Suprapubic skin (tissue), 4 donors: ENCODE results near the gene ASRGL1. TPM values are rescaled to one million over a fixed set of nuclear protein-coding genes. Genes with fewer than 3 reads are reported as not detected.

Experiments used
- DNase-seq, 2 donors: peaks; one replicate each; pipeline ENCODE4 v3.0.0-alpha.2; 2019; ENCODE audit warnings: low spot score in 2 of 2
- H3K27ac ChIP-seq: fragments of 200-600 bp; sonication (generic); one replicate; pipeline ENCODE4 v1.5.1; 2019
- H3K27me3 ChIP-seq: fragments of 200-600 bp; sonication (generic); one replicate; pipeline ENCODE4 v1.5.1; 2019
- H3K36me3 ChIP-seq: fragments of 200-600 bp; sonication (generic); one replicate; pipeline ENCODE4 v1.5.1; 2019
- H3K4me1 ChIP-seq: fragments of 200-600 bp; sonication (generic); one replicate; pipeline ENCODE4 v1.5.1; 2019
- H3K4me3 ChIP-seq: fragments of 200-600 bp; sonication (generic); one replicate; pipeline ENCODE4 v1.5.1; 2019; ENCODE audit warnings: mild to moderate bottlenecking
- H3K9me3 ChIP-seq: fragments of 200-600 bp; sonication (generic); one replicate; pipeline ENCODE4 v1.5.1; 2019
- EP300 ChIP-seq: sonication (generic); formaldehyde crosslinking; IDR thresholded peaks from one replicate; pipeline ENCODE4 v1.6.1; 2017; ENCODE audit warnings: antibody characterized with exemption
- POLR2A ChIP-seq, 2 donors: fragments of 450-650 bp; IDR thresholded peaks; one replicate each; pipeline ENCODE4 v1.6.1; 2017; ENCODE audit warnings: antibody characterized with exemption in 2 of 2, mild to moderate bottlenecking in 2 of 2, moderate library complexity in 2 of 2
- POLR2AphosphoS5 ChIP-seq, 3 donors: sonication (generic); formaldehyde crosslinking; IDR thresholded peaks; one replicate each; pipeline ENCODE4 v1.6.1; 2017; ENCODE audit warnings: antibody characterized with exemption in 3 of 3
- WGBS: methylation state at CpG from one replicate; pipeline ENCODE4 v1.1.5; 2018; 5-methylcytosine and 5-hydroxymethylcytosine counted together
- total RNA-seq, 4 donors: library from RNA; depleted of rRNA; stranded (reverse); fragments of >200 nt; gene quantifications; one replicate each; pipeline ENCODE4 v1.1.0, GENCODE V29; 2016
- TF ChIP-seq, protein P1 (sequence below), 2 donors: fragments of 200-600 bp in 1 of 2; fragments of 450-650 bp in 1 of 2; sonication (generic) in 1 of 2; IDR thresholded peaks; one replicate each; pipeline ENCODE4 v1.5.1; 2016 to 2019; ENCODE audit warnings: antibody characterized with exemption in 2 of 2, mild to moderate bottlenecking in 1 of 2, moderate library complexity in 1 of 2

The ASRGL1 gene
- total RNA-seq, 4 donors from 2014 or later, result 2.5 to 10.5 (median 5.2) TPM

DNA sequence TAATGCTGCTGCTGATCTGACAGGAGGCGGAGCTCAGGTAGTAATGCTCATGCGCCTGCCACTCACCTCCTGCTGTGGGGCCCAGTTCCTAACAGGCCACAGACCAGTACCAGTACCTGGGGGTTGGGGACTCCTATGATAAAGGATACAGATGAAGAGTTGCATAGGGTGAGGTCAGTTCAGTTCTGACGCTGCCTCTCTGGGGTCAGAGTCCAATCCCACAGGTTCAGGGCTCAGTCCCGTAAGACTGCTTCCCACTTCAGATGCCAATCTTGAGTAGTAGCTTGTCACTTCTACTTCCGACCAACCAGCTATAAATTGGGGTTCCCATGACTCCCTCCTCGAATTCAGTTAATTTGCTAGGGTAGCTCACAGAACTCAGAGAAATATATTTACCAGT, 8.6 kb downstream of the ASRGL1 start:
- Histone ChIP-seq H3K36me3 (no peaks in the 10 kb centered on the region), H3K27ac (no peak overlapping the region), H3K27me3 (no peaks in the 10 kb centered on the region), H3K4me3 (no peak overlapping the region), H3K9me3 (no peaks in the 10 kb centered on the region), H3K4me1 (no peaks in the 10 kb centered on the region)
- 87% methylated on average over 6 of the region's 6 CpGs for WGBS
- TF ChIP-seq POLR2AphosphoS5 (IDR thresholded peaks at IDR 0.05) (no peak), EP300 (no peak), POLR2A (IDR thresholded peaks at IDR 0.05) (no peak)
- TF ChIP-seq, protein P1, sequence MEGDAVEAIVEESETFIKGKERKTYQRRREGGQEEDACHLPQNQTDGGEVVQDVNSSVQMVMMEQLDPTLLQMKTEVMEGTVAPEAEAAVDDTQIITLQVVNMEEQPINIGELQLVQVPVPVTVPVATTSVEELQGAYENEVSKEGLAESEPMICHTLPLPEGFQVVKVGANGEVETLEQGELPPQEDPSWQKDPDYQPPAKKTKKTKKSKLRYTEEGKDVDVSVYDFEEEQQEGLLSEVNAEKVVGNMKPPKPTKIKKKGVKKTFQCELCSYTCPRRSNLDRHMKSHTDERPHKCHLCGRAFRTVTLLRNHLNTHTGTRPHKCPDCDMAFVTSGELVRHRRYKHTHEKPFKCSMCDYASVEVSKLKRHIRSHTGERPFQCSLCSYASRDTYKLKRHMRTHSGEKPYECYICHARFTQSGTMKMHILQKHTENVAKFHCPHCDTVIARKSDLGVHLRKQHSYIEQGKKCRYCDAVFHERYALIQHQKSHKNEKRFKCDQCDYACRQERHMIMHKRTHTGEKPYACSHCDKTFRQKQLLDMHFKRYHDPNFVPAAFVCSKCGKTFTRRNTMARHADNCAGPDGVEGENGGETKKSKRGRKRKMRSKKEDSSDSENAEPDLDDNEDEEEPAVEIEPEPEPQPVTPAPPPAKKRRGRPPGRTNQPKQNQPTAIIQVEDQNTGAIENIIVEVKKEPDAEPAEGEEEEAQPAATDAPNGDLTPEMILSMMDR (IDR thresholded peaks at IDR 0.05), result no peak
- no peak for DNase-seq

DNA sequence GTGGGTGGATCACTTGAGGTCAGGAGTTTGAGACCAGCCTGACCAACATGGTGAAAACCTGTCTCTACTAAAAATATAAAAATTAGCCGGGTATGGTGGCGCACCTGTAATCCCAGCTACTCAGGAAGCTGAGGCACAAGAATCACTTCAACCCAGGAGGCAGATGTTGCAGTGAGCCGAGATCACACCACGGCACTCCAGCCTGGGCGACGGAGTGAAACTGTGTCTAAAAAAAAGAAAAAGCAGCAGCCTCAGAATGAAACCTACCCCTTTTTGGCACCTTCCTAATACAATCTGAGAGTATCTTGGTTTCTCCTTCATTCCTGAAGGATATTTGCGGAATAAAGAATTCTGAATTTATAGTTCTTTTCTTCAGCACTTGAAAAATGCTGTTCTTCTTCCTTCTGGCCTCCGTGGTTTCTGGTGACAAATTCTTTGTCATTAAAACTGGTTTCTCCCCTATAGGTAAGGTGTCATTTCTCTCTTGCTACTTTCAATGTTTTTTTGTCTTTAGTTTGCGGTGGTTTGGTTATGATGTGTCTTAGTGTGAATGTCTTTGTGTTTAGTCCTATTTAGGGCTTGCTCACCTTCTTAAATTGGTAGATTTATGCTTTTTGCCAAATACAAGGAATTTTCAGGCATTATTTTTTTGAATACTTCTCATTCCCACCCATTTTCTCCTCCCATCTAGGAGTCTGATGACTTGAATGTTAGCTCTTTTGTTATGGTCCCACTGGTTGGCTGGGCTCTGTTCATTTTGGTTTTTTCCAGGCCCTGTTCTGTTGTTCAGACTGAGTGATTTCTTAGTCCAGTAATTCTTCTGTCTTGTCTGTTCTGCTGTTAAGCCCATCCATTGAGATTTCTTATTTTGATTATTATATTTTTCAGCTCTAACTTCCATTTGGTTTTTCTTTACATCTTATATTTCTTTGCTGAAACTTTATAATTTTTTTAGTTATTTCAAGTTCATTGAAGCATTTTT, 15.4 kb downstream of the ASRGL1 start:
- Histone ChIP-seq H3K4me3 (no peak overlapping the region), H3K27me3 (no peaks in the 10 kb centered on the region), H3K9me3 (no peaks in the 10 kb centered on the region), H3K36me3 (no peaks in the 10 kb centered on the region), H3K27ac (no peak overlapping the region), H3K4me1 (no peaks in the 10 kb centered on the region)
- 88% methylated on average over 9 of the region's 9 CpGs for WGBS
- no peak for DNase-seq
- TF ChIP-seq POLR2A (IDR thresholded peaks at IDR 0.05), result no peak

DNA sequence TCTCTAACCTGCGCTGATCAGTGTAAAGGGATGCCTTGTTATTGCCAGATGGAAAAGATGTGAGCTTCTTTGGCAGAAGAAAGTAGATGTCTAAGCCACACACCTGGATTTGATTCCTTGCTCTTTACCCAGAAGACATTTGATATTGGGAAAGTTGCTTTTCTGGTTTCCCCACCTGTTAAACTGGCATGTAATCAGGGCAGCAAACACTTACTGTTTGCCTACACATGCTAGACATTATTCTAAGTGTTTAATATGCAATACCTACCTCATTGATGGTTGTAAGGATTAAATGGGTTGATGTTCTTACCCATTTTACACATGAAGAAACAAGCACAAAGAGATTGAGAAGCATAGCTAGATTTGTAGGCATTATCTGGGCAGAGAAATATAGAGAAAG, 16.6 kb downstream of the ASRGL1 start:
- Histone ChIP-seq H3K9me3 (no peaks in the 10 kb centered on the region), H3K4me1 (no peaks in the 10 kb centered on the region), H3K4me3 (no peak overlapping the region), H3K27me3 (no peaks in the 10 kb centered on the region), H3K36me3 (no peaks in the 10 kb centered on the region), H3K27ac (no peak overlapping the region)
- 41% methylated on average over 1 of the region's 1 CpG for WGBS
- DNase-seq, result no peak
- TF ChIP-seq EP300 (no peak), POLR2AphosphoS5 (IDR thresholded peaks at IDR 0.05) (no peak), POLR2A (IDR thresholded peaks at IDR 0.05) (no peak)
- TF ChIP-seq, protein P1 (IDR thresholded peaks at IDR 0.05), result no peak

DNA sequence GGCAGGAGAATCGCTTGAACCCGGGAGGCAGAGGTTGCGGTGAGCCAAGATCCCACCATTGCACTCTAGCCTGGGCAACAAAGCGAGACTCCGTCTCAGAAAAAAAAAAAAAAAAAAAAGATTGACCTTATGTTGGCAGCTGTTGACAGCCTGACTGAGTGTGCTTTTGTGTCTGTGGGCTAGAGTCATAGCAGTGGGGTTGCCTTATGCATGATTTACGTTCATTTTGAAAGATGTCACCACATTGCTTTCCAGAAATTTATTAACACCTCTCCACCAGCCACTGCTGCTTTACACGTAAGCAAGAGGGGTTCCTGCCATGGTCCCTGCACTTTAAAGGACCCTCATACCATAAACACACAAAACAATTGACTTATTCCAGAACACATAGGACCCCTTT, 21.0 kb downstream of the ASRGL1 start:
- H3K27me3 ChIP-seq, result no peaks in the 10 kb centered on the region
- H3K4me1 ChIP-seq, result no peaks in the 10 kb centered on the region
- 96% methylated on average over 7 of the region's 7 CpGs for WGBS
- no peak for TF ChIP-seq EP300
- TF ChIP-seq POLR2AphosphoS5 (IDR thresholded peaks at IDR 0.05), result no peak
- TF ChIP-seq POLR2A (IDR thresholded peaks at IDR 0.05), result no peak
- TF ChIP-seq, protein P1 (IDR thresholded peaks at IDR 0.05), result no peak
- no peaks in the 10 kb centered on the region for H3K9me3 ChIP-seq
- DNase-seq, result no peak
- no peaks in the 10 kb centered on the region for H3K36me3 ChIP-seq
- no peak overlapping the region for H3K27ac ChIP-seq
- H3K4me3 ChIP-seq, result no peak overlapping the region

DNA sequence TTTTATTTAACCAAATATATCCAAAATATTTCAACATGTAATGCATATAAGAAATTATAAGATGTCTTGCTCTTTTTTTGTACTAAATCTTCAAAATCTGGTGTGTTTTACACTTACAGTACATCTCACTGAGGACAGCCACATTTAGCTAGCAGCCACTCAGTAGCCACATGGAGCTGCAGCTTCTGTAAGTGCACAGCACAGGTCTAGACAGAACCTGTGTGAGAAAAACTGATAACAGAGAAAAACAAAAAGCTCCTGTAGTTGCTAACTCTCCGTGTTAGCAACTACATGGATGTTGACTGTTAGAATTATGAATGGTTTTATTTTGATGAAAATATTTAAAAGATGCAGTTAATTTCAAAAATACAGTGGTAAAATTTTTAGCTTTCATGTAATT, 22.2 kb downstream of the ASRGL1 start:
- Histone ChIP-seq H3K4me1 (no peaks in the 10 kb centered on the region), H3K9me3 (no peaks in the 10 kb centered on the region), H3K27ac (no peak overlapping the region), H3K36me3 (no peaks in the 10 kb centered on the region), H3K4me3 (no peak overlapping the region), H3K27me3 (no peaks in the 10 kb centered on the region)
- 81% methylated on average over 1 of the region's 1 CpG for WGBS
- no peak for DNase-seq
- TF ChIP-seq POLR2AphosphoS5 (IDR thresholded peaks at IDR 0.05) (no peak), EP300 (no peak), POLR2A (IDR thresholded peaks at IDR 0.05) (no peak)
- TF ChIP-seq, protein P1 (IDR thresholded peaks at IDR 0.05), result no peak
